ENCODE results near the gene KCTD7.

GRCh38 chr7:66679633-66680244 is 51.1 kb downstream of the KCTD7 start:
- TF ChIP-seq POLR2A (IDR thresholded peaks at IDR 0.05) (no peak), CTCF (IDR thresholded peaks at IDR 0.05) (no peak)
